Inflammatory macrophage treated with lipopolysaccharide for 1 hour (primary cell): ENCODE results near the gene INPP5A.

Experiments
- DNase-seq, 2 donors: peaks; one replicate each; pipeline ENCODE4 v3.0.0-alpha.2; 2020 to 2022

The INPP5A gene

GRCh38 chr10:132649651-132650360, 112.2 kb downstream of the INPP5A start:
- DNase-seq = no peak

- DNase-seq = no peak
These were observed 113.1 kb downstream of the INPP5A start for GRCh38 chr10:132650611-132651250.

GRCh38 chr10:132651511-132652029, 114.0 kb downstream of the INPP5A start:
- DNase-seq = no peak

- no peak for DNase-seq
These were observed 114.9 kb downstream of the INPP5A start for GRCh38 chr10:132652446-132652845.

- DNase-seq = no peak
These were observed 115.5 kb downstream of the INPP5A start for GRCh38 chr10:132652936-132653590.

GRCh38 chr10:132653721-132654120, 116.1 kb downstream of the INPP5A start:
- no peak for DNase-seq

- no peak for DNase-seq
These were observed 116.6 kb downstream of the INPP5A start for GRCh38 chr10:132654121-132654571.

GRCh38 chr10:132654708-132655661, 117.4 kb downstream of the INPP5A start:
- DNase-seq = peak; percentile 15 to 65

GRCh38 chr10:132655735-132656134, 118.1 kb downstream of the INPP5A start:
- no peak for DNase-seq

- no peak for DNase-seq
These were observed 118.9 kb downstream of the INPP5A start for GRCh38 chr10:132656283-132657126.

GRCh38 chr10:132657127-132657706, 119.6 kb downstream of the INPP5A start:
- no peak for DNase-seq

- DNase-seq = no peak
These were observed 120.2 kb downstream of the INPP5A start for GRCh38 chr10:132657748-132658147.

- no peak for DNase-seq
These were observed 121.1 kb downstream of the INPP5A start for GRCh38 chr10:132658546-132659205.

GRCh38 chr10:132659206-132660091, 121.9 kb downstream of the INPP5A start:
- DNase-seq = no peak

GRCh38 chr10:132660385-132660784, 122.8 kb downstream of the INPP5A start:
- no peak for DNase-seq

- DNase-seq = no peak
These were observed 124.8 kb downstream of the INPP5A start for GRCh38 chr10:132662186-132662920.

- DNase-seq = no peak
These were observed 126.2 kb downstream of the INPP5A start for GRCh38 chr10:132663666-132664365.

GRCh38 chr10:132664407-132664806, 126.8 kb downstream of the INPP5A start:
- no peak for DNase-seq
